NT2/D1 (cell line): ENCODE measurements around the gene LYG1.

ENCODE experiments used
- SUZ12 ChIP-seq: IDR thresholded peaks from 2 replicates; pipeline ENCODE4 v1.6.1; 2011; ENCODE audit not compliant: insufficient read length, insufficient read depth; ENCODE audit errors: extremely low read depth
- YY1 ChIP-seq: IDR thresholded peaks from 2 replicates; pipeline ENCODE4 v1.6.1; 2011; ENCODE audit not compliant: insufficient read length, insufficient read depth

GRCh38 chr2:99342536-99342935 lies 41.5 kb upstream of the LYG1 start:
- TF ChIP-seq SUZ12 (no peak), YY1 (no peak)
